CD4-positive, alpha-beta T cell treated with Interferon alpha-2 for 1 hour (primary cell): ENCODE measurements around the gene IL13.
"Not testable (repeated sequence)": the region's sequence is repeated elsewhere in the genome, so short reads cannot be mapped to it uniquely, and the experiment has no call there.

Source experiments
- DNase-seq, 2 donors: peaks; one replicate each; pipeline ENCODE4 v3.0.0-alpha.2; 2020 to 2022

Gene IL13

DNA sequence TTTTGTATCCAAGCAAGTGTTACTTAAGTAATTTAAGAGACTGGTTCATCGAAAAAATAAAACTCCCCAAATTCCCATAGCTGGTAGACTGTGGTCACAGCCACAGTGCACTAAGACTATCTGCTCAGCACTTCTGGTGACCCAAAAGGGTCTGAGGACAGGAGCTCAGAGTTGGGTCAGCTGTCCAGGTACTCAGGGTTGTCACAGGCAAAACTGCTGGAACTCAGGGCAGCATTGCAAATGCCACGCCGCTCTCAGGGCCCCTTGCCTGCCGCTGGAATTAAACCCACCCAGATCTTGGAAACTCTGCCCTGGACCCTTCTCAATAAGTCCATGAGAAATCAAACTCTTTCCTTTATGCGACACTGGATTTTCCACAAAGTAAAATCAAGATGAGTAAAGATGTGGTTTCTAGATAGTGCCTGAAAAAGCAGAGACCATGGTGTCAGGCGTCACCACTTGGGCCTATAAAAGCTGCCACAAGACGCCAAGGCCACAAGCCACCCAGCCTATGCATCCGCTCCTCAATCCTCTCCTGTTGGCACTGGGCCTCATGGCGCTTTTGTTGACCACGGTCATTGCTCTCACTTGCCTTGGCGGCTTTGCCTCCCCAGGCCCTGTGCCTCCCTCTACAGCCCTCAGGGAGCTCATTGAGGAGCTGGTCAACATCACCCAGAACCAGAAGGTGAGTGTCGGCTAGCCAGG lies at the start of gene IL13:
Gene IL13, plus strand, starts transcription at position 498 of the 705 bp plus-strand sequence. Its CDS starts 14 bp downstream, at position 512.
- DNase-seq: no peak

DNA sequence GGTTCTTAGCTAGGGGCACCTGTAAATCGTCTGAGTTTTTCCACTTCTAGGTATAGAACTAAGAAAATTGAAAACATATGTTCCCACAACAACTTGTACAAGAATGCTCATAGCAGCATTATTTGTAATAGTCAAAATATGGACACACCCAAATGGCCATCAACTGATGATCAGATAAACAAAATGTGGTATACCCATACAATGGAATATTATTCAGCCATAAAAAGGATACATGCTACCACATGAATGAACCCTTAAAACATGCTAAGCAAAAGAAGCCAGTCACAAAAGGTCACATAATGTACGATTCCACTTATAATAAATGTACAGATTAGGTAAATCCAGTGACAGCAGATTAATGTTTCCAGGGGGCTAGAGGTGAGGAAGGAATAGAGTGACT lies 46.0 kb upstream of the IL13 start:
- DNase-seq: no peak

- DNase-seq: no peak
Measured at GRCh38 chr5:132612846-132613245, 45.1 kb upstream of the IL13 start.

- DNase-seq: no peak
Measured at GRCh38 chr5:132621699-132622098, 36.3 kb upstream of the IL13 start.

GRCh38 chr5:132622608-132623007 lies 35.4 kb upstream of the IL13 start:
- no peak for DNase-seq

- no peak for DNase-seq
Measured at GRCh38 chr5:132627470-132627869, 30.5 kb upstream of the IL13 start.

DNA sequence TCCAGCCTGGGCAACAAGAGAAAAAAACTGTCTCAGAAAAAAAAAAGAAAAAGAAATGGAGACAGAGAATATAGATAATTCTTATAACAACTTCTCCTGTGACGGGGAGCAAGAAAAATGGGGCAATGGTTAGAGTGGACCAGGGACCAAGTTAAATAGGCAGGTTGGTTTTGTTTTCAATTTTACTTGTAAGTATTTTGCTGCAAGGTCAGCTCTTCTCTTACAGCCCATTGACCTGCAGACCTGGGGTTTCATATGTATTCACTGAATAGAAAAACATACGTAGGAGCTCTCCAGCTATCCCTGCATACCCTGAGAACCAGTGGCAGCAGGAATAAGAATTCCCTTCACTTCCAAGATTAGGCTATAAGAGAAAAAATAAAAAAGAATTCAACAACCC lies 29.2 kb upstream of the IL13 start:
- DNase-seq: no peak

GRCh38 chr5:132629230-132629944 lies 28.6 kb upstream of the IL13 start:
- peak in 1 of 2 donors; percentile 49 for DNase-seq

GRCh38 chr5:132633587-132633986 lies 24.4 kb upstream of the IL13 start:
- DNase-seq: not testable (repeated sequence)

DNA sequence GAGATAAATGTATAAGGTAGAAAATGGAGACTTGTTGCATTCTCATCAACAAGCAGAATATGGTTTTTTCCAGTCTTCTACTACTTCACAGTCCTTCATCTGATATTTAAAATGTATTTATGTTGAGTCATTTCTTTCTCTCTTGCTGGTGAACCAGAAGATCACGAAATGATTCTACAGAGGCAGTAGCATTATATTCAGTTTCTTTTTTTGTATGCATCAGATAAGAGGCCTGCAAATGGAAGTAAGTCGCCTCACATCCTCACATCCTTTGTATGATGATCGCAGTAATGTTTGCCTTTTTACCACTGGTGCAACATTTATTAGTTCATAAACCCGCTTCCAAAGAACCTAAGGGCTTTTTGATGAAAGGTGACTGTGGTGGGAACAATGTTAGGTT lies 22.1 kb upstream of the IL13 start:
- no peak for DNase-seq

- DNase-seq: no peak
Measured at GRCh38 chr5:132637241-132637640, 20.7 kb upstream of the IL13 start.

GRCh38 chr5:132639706-132640130 lies 18.3 kb upstream of the IL13 start:
- no peak for DNase-seq

- no peak for DNase-seq
Measured at GRCh38 chr5:132640613-132641012, 17.4 kb upstream of the IL13 start.

DNA sequence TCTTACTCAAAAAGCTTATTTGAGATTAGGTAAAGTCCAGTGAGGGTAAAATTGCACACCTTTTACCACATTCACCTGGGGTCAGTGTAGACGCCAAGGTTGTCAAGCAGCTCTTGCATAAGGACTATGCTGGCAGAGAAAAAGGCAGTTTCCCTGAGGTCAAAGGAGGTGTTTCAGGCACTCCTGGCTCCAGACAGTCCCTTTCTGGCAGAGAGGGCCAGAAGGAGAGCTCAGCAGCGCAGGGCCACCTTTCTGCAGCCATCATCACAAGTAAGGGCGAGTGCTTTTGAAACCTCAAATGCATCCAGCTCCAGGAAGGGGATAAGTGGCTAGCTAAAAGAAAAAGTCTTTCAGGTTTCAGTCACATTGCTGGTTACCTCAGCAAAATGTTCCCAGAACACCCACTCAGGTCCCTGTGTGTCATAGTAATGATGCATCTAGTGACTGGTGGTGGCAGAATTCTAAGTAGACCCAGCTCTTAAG lies 16.7 kb upstream of the IL13 start:
- DNase-seq: no peak

DNA sequence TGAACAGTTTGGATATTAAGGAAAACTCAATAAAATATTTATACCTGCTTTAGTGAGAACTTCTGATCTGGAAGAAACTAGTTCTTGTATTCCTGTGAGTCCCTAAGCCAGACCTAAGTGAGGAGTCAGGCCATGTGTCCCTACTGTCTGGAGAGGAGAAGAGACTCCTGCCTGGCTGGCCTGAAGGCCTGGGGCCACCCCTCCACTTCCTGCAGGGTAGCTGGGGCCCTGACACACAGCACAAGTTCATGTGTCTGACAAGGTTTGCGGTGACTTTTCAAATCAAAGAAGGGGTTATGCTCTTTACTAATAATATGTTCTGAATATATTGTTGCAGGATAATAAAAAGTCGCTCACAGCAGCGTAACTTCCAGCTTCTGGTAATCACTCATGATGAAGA lies 16.1 kb upstream of the IL13 start:
- no peak for DNase-seq

DNA sequence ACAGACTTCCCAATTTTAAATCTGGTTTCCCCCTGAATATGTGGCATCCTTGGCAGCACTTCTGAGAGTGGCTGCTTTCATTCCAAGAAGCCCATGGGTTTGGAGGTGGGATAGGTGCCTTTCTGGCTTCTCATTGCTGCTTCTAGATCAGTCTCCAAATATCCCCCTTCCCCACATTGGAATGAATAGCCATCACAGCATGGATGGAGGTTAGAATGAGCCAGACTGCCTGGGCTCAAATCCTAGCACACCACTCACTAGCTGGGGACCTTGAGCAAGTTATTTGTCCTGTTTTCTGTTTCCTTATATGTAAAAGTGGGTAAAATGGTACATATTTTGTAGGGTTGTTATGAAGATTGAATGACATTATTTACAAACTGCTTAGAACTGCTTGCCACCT lies 13.8 kb upstream of the IL13 start:
- DNase-seq: no peak

- no peak for DNase-seq
Measured at GRCh38 chr5:132646583-132647266, 11.2 kb upstream of the IL13 start.

DNA sequence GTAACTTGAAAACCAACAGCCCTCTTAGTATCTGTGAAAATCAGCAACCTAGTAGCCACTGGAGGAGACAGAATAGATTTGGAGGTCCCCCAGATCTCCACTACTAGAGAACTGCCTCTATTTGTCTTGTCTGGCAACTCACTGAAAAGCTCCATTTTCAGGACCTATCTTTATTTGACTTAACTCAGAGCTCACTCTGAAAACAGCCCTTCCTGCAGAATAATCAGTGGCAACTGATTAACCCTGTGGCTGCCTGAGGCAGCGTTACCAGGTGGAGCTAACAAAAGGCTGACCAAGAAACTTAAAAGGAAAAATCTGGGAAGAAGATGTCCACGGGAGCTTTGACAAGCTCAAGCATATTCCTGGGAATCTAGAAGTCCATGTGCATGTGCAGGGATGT lies 10.5 kb upstream of the IL13 start:
- no peak for DNase-seq

DNA sequence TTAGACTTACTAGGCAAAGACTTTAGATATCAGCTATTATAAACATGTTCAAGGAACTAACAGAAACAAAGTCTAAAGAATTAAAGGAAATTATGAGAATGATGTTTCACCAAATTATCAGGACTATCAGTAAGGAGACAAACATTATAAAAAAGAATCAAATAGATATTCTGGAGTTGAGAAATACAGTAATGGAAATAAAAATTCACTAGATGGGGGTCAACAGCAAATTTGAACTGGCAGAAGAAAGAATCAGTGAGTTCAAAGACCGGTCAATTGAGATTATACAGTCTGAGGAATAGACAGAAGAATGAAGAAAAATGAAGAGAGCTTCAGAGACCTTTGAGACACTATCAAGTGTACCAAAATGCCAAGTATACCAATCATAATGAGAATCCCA lies 9.6 kb upstream of the IL13 start:
- no peak for DNase-seq

GRCh38 chr5:132651838-132652469 lies 6.0 kb upstream of the IL13 start:
- DNase-seq: no peak

DNA sequence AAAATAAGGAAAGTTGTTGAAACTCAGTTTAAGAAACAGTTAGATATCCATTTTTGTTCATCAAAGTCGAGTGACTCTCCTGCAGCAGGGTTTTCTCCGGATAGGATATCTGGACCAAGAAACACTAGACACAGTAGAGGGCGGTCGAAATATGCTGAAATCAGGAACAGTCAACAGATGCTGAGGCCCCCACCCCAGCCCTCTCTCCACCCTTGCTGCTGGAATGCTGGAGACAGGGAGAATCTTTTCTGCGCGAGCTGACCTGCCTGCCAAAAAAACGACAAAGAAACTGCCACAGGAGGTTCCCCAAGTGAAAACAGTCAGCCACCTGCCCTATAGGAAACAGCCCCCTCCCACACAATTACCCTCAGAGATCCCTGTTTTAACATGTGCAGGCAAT lies 4.3 kb upstream of the IL13 start:
- no peak for DNase-seq

DNA sequence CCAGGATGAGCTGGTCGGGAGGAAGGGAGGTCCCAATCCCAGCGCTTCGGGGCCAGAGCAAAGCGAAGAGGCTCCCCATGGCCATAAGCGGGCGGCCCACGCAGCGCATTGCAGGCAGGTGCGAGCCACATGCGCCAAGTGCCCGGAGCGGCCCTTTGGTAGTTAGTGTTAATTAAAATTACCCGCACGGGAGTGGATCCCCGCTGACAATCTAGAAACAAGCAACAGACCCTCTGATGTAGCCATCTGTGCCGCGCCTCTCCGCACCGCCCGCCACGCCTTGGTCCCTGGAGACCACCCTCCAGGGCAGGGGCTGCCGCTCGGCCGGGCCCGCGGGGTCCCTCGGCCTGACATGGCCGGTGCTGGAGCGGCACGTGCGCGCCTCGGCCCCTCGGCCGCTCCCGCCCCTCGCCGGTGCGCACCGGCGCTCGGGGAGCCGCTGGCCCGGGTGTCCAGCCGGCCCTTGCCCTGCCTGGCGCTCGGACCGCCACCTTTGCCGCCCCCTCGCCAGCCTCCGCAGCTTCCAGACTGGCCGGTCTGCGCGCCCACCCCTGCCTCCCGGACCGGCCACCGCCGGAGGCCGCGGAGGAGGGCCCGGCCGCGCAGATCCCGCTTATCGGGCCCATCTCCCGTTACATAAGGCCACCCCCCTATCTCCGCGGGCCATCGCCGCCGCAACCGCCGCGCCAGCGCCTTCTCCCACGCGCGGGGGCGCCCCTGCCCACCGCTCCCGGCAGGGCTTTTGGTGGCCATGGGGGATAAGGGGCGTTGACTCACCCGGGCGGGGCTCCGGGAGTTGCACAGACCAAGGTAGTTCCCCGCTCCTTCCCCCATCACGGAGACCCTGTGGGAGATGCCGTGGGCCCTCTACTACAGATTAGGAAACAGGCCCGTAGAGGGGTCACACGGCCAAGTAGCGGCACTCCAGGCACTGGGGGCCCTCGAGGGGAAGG lies 1.9 kb upstream of the IL13 start:
- peak; percentile 20 to 51 for DNase-seq
